Fibroblast of lung (primary cell): ENCODE measurements around the gene TEX29. TPM values are rescaled to one million over a fixed set of nuclear protein-coding genes. Genes with fewer than 3 reads are reported as not detected.
A peak's percentile ranks its signal among the peaks of the same experiment; 100 is the strongest.

ENCODE experiments used
- DNase-seq, 2 donors: peaks; one replicate each; pipeline versions ENCODE4 v3.0.0 to v3.0.0-alpha.2; 2010; ENCODE audit warnings: low read depth in 2 of 2
- H2AFZ ChIP-seq: 2 replicates; pipeline ENCODE4 v1.5.1; 2012; ENCODE audit warnings: low read length, control low read depth, inconsistent platforms
- H3K27ac ChIP-seq: 2 replicates; pipeline ENCODE4 v1.5.1; 2011; ENCODE audit warnings: low read length, control low read depth; ENCODE audit not compliant: insufficient read depth
- H3K27me3 ChIP-seq: 2 replicates; pipeline ENCODE4 v1.5.1; 2011; ENCODE audit warnings: mild to moderate bottlenecking, low read length; ENCODE audit not compliant: control insufficient read depth, insufficient read depth
- H3K36me3 ChIP-seq: 2 replicates; pipeline ENCODE4 v1.5.1; 2011; ENCODE audit warnings: low read length; ENCODE audit not compliant: control insufficient read depth, insufficient read depth
- H3K4me1 ChIP-seq: 2 replicates; pipeline ENCODE4 v1.5.1; 2011; ENCODE audit warnings: low read length; ENCODE audit not compliant: control insufficient read depth, insufficient read depth; ENCODE audit errors: extremely low read depth
- H3K4me2 ChIP-seq: 2 replicates; pipeline ENCODE4 v1.5.1; 2011; ENCODE audit warnings: low read length, control low read depth; ENCODE audit not compliant: insufficient read depth; ENCODE audit errors: extremely low read depth
- H3K4me3 ChIP-seq, 4 experiments: fragments of 200-600 bp in 1 of 4; sonication (generic) in 1 of 4; replicated peaks in 1 of 4; 2 replicates each; pipeline ENCODE4 v1.5.1; 2011 to 2016; ENCODE audit warnings: low read length in 4 of 4, low read depth in 3 of 4, mild to moderate bottlenecking in 3 of 4, control low read depth in 2 of 4, inconsistent platforms in 1 of 4, mixed read lengths in 1 of 4; ENCODE audit not compliant: insufficient read depth in 1 of 4; ENCODE audit errors: control extremely low read depth in 1 of 4
- H3K79me2 ChIP-seq: 2 replicates; pipeline ENCODE4 v1.5.1; 2012; ENCODE audit warnings: mild to moderate bottlenecking, low read length, inconsistent platforms; ENCODE audit not compliant: control insufficient read depth, insufficient read depth
- H3K9ac ChIP-seq: 2 replicates; pipeline ENCODE4 v1.5.1; 2011; ENCODE audit warnings: mild to moderate bottlenecking, low read length, control low read depth; ENCODE audit not compliant: insufficient read depth
- H3K9me3 ChIP-seq: 2 replicates; pipeline ENCODE4 v1.5.1; 2012; ENCODE audit warnings: low read depth, low read length; ENCODE audit not compliant: control insufficient read depth, insufficient read depth
- H4K20me1 ChIP-seq: 2 replicates; pipeline ENCODE4 v1.5.1; 2011; ENCODE audit warnings: low read length; ENCODE audit not compliant: control insufficient read depth, insufficient read depth; ENCODE audit errors: extremely low read depth
- EZH2 ChIP-seq: IDR thresholded peaks from 2 replicates; pipeline ENCODE4 v1.5.1; 2012; ENCODE audit warnings: low read length, control low read depth, mild to moderate bottlenecking; ENCODE audit errors: missing control alignments
- polyA plus RNA-seq, 2 donors: library from polyadenylated mRNA; depleted of rRNA in 1 of 2; stranded (reverse) in 1 of 2; unstranded in 1 of 2; fragments of >200 nt; gene quantifications; 2 replicates each; pipeline ENCODE4 v1.2.1, GENCODE V29; 2011 to 2012; ENCODE audit warnings: missing spikeins in 1 of 2
- total RNA-seq: library from RNA; depleted of rRNA; stranded (reverse); fragments of >200 nt; gene quantifications from 2 replicates; pipeline ENCODE4 v1.2.1, GENCODE V29; 2014
- TF ChIP-seq, protein P1 (sequence below), 2 donors: IDR thresholded peaks in 1 of 2; conservative IDR thresholded peaks in 1 of 2; 1 replicate in 1 of 2; 2 replicates in 1 of 2; pipeline ENCODE4 v1.5.1; 2011 to 2012; ENCODE audit warnings: low read length in 2 of 2, control low read depth in 1 of 2, inconsistent platforms in 1 of 2, low read depth in 1 of 2, mild to moderate bottlenecking in 1 of 2

TEX29 gene
- total and polyA plus RNA-seq, 2 donors (not counting 1 experiment from before 2014, with no cell fraction given) = 0.66 to 1.7 TPM

DNA sequence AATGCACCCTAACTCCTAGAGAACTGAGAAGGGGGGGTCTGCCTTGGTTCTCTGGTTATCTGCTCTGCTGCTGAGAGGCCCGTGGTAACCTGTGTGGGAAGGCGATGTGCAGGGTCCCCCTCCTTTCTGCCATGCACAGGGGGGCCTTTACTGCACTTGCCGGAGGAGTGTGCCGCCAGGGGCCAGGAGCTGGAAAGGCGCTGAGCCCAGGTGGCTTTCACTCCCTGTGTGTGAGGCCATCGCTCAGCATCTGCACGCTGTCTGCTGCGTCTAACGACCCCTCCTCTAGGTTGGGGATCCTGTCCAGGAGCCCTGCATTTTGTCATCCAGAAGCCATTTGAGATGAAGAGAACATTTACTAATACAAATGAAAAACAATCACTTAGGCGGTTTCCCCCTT lies 37.0 kb upstream of the TEX29 start:
- Histone ChIP-seq H3K4me2 (no peak overlapping the region), H3K4me1 (peaks cover 12% of the 10 kb centered on the region), H3K79me2 (peaks cover 2% of the 10 kb centered on the region), H3K27ac (no peak overlapping the region), H3K36me3 (peaks cover 23% of the 10 kb centered on the region), H3K9me3 (no peaks in the 10 kb centered on the region), H3K9ac (no peak overlapping the region), H3K4me3 (no peak overlapping the region), H2AFZ (no peak overlapping the region), H4K20me1 (no peaks in the 10 kb centered on the region), H3K27me3 (no peaks in the 10 kb centered on the region)
- TF ChIP-seq EZH2 = no peak
- TF ChIP-seq, protein P1, sequence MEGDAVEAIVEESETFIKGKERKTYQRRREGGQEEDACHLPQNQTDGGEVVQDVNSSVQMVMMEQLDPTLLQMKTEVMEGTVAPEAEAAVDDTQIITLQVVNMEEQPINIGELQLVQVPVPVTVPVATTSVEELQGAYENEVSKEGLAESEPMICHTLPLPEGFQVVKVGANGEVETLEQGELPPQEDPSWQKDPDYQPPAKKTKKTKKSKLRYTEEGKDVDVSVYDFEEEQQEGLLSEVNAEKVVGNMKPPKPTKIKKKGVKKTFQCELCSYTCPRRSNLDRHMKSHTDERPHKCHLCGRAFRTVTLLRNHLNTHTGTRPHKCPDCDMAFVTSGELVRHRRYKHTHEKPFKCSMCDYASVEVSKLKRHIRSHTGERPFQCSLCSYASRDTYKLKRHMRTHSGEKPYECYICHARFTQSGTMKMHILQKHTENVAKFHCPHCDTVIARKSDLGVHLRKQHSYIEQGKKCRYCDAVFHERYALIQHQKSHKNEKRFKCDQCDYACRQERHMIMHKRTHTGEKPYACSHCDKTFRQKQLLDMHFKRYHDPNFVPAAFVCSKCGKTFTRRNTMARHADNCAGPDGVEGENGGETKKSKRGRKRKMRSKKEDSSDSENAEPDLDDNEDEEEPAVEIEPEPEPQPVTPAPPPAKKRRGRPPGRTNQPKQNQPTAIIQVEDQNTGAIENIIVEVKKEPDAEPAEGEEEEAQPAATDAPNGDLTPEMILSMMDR (conservative IDR thresholded peaks at IDR 0.05 in 1 of 2, IDR thresholded peaks at IDR 0.05 in 1 of 2; ENCODE audit: low read depth in 1 of 2, low read length in 2 of 2) = no peak
- DNase-seq = no peak

GRCh38 chr13:111283991-111284390 lies 36.5 kb upstream of the TEX29 start:
- Histone ChIP-seq H3K27ac (no peak overlapping the region), H3K4me1 (peaks cover 12% of the 10 kb centered on the region), H4K20me1 (no peaks in the 10 kb centered on the region), H3K4me2 (no peak overlapping the region), H3K79me2 (peaks cover 2% of the 10 kb centered on the region), H3K36me3 (peaks cover 23% of the 10 kb centered on the region), H3K4me3 (no peak overlapping the region), H3K9me3 (no peaks in the 10 kb centered on the region), H3K27me3 (no peaks in the 10 kb centered on the region), H3K9ac (no peak overlapping the region), H2AFZ (no peak overlapping the region)
- no peak for TF ChIP-seq EZH2
- TF ChIP-seq, protein P1 (conservative IDR thresholded peaks at IDR 0.05 in 1 of 2, IDR thresholded peaks at IDR 0.05 in 1 of 2; ENCODE audit: low read depth in 1 of 2, low read length in 2 of 2) = no peak
- peak in 1 of 2 donors; percentile 5 for DNase-seq

GRCh38 chr13:111284565-111284964 lies 35.9 kb upstream of the TEX29 start:
- no peaks in the 10 kb centered on the region for H3K79me2 ChIP-seq
- H2AFZ ChIP-seq = no peak overlapping the region
- H3K4me1 ChIP-seq = peaks cover 12% of the 10 kb centered on the region
- H4K20me1 ChIP-seq = no peaks in the 10 kb centered on the region
- H3K27me3 ChIP-seq = no peaks in the 10 kb centered on the region
- H3K4me3 ChIP-seq = no peak overlapping the region
- H3K4me2 ChIP-seq = no peak overlapping the region
- no peaks in the 10 kb centered on the region for H3K9me3 ChIP-seq
- TF ChIP-seq, protein P1 (conservative IDR thresholded peaks at IDR 0.05 in 1 of 2, IDR thresholded peaks at IDR 0.05 in 1 of 2; ENCODE audit: low read depth in 1 of 2, low read length in 2 of 2) = no peak
- no peak for TF ChIP-seq EZH2
- H3K9ac ChIP-seq = no peak overlapping the region
- H3K36me3 ChIP-seq = peaks cover 23% of the 10 kb centered on the region
- DNase-seq = no peak
- no peak overlapping the region for H3K27ac ChIP-seq
